Choroid plexus epithelial cell (primary cell): ENCODE data around the gene ANKRD13C.
"Not testable (repeated sequence)": the region's sequence is repeated elsewhere in the genome, so short reads cannot be mapped to it uniquely, and the experiment has no call there.

Experiments used
- DNase-seq: peaks from one replicate; pipeline ENCODE4 v3.0.0-alpha.2; 2010; ENCODE audit warnings: low read depth
- H3K4me3 ChIP-seq: 2 replicates; pipeline ENCODE4 v1.5.1; 2011; ENCODE audit warnings: low read depth, mild to moderate bottlenecking, control low read depth, low read length, moderate library complexity
- CTCF ChIP-seq: conservative IDR thresholded peaks from 2 replicates; pipeline ENCODE4 v1.5.1; 2011; ENCODE audit warnings: low read depth, mild to moderate bottlenecking, control low read depth, inconsistent platforms, low read length, moderate library complexity

Gene ANKRD13C

GRCh38 chr1:70382682-70383081 is 28.2 kb upstream of the ANKRD13C start:
- DNase-seq: no peak
- H3K4me3 ChIP-seq: no peak overlapping the region
- TF ChIP-seq CTCF: no peak

- H3K4me3 ChIP-seq: no peak overlapping the region
- DNase-seq: no peak
- TF ChIP-seq CTCF: no peak
Measured at GRCh38 chr1:70376196-70376595, 21.7 kb upstream of the ANKRD13C start.

- H3K4me3 ChIP-seq: not testable (repeated sequence)
- DNase-seq: peak; percentile 28
Measured at GRCh38 chr1:70373580-70373979, 19.1 kb upstream of the ANKRD13C start.

- no peak for TF ChIP-seq CTCF
- H3K4me3 ChIP-seq: no peak overlapping the region
- DNase-seq: no peak
Measured at GRCh38 chr1:70372426-70372825, 17.9 kb upstream of the ANKRD13C start.

- H3K4me3 ChIP-seq, DNase-seq: not testable (repeated sequence)
Measured at GRCh38 chr1:70371586-70371985, 17.1 kb upstream of the ANKRD13C start.

- DNase-seq, H3K4me3 ChIP-seq: not testable (repeated sequence)
Measured at GRCh38 chr1:70367397-70367796, 12.9 kb upstream of the ANKRD13C start.

- DNase-seq, H3K4me3 ChIP-seq: not testable (repeated sequence)
Measured at GRCh38 chr1:70366997-70367396, 12.5 kb upstream of the ANKRD13C start.

- DNase-seq, H3K4me3 ChIP-seq: not testable (repeated sequence)
Measured at GRCh38 chr1:70366425-70366952, 12.0 kb upstream of the ANKRD13C start.

GRCh38 chr1:70364439-70364838 is 9.9 kb upstream of the ANKRD13C start:
- no peak for DNase-seq
- H3K4me3 ChIP-seq: no peak overlapping the region
- TF ChIP-seq CTCF: no peak

- peak; percentile 72 for DNase-seq
- TF ChIP-seq CTCF: no peak
- peak overlapping the region; percentile 18 for H3K4me3 ChIP-seq
Measured at GRCh38 chr1:70361727-70362398, 7.3 kb upstream of the ANKRD13C start.
